ENCODE data around the gene BMAL1.

BMAL1 gene

GRCh38 chr11:13314676-13315394, 37.2 kb downstream of the BMAL1 start:
- no peak overlapping the region for H3K4me3 ChIP-seq (ENCODE audit: low read length)
- no peak for DNase-seq (ENCODE audit: low read depth)
- no peak for TF ChIP-seq CTCF (conservative IDR thresholded peaks at IDR 0.05; ENCODE audit: low read depth, low read length)

GRCh38 chr11:13315517-13316432, 38.2 kb downstream of the BMAL1 start:
- no peak for TF ChIP-seq CTCF (conservative IDR thresholded peaks at IDR 0.05; ENCODE audit: low read depth, low read length)
- DNase-seq (ENCODE audit: low read depth), result no peak
- H3K4me3 ChIP-seq (ENCODE audit: low read length), result no peak overlapping the region

- TF ChIP-seq CTCF (conservative IDR thresholded peaks at IDR 0.05; ENCODE audit: low read depth, low read length), result no peak
- DNase-seq (ENCODE audit: low read depth), result no peak
- H3K4me3 ChIP-seq (ENCODE audit: low read length), result no peak overlapping the region
Measured at GRCh38 chr11:13316528-13316961, 39.0 kb downstream of the BMAL1 start.

GRCh38 chr11:13317293-13318080, 39.9 kb downstream of the BMAL1 start:
- DNase-seq (ENCODE audit: low read depth), result no peak
- H3K4me3 ChIP-seq (ENCODE audit: low read length), result no peak overlapping the region
- TF ChIP-seq CTCF (conservative IDR thresholded peaks at IDR 0.05; ENCODE audit: low read depth, low read length), result no peak

GRCh38 chr11:13318498-13319295, 41.1 kb downstream of the BMAL1 start:
- no peak for DNase-seq (ENCODE audit: low read depth)
- TF ChIP-seq CTCF (conservative IDR thresholded peaks at IDR 0.05; ENCODE audit: low read depth, low read length), result no peak
- H3K4me3 ChIP-seq (ENCODE audit: low read length), result no peak overlapping the region

- no peak overlapping the region for H3K4me3 ChIP-seq (ENCODE audit: low read length)
- no peak for TF ChIP-seq CTCF (conservative IDR thresholded peaks at IDR 0.05; ENCODE audit: low read depth, low read length)
- DNase-seq (ENCODE audit: low read depth), result no peak
Measured at GRCh38 chr11:13320688-13321087, 43.1 kb downstream of the BMAL1 start.
